C4-2B (cell line): ENCODE results near the gene PIWIL4.

Source experiments
- CTCF ChIP-seq: fragments of 450-650 bp; conservative IDR thresholded peaks from 2 replicates; pipeline ENCODE4 v1.5.1; 2017; ENCODE audit warnings: mild to moderate bottlenecking
- ZFX ChIP-seq: fragments of 450-650 bp; IDR thresholded peaks from 2 replicates; pipeline ENCODE4 v1.6.1; 2017

GRCh38 chr11:94557421-94557820, 9.7 kb upstream of the PIWIL4 start:
- no peak for TF ChIP-seq CTCF
- no peak for TF ChIP-seq ZFX
